ENCODE results near the gene GAL3ST2.

GAL3ST2 gene

GRCh38 chr2:241846406-241846805, 69.8 kb downstream of the GAL3ST2 start:
- no peak for DNase-seq (ENCODE audit: low spot score)
- Histone ChIP-seq H2BK5ac (ENCODE audit: low read length) (no peak overlapping the region), H3K4me2 (ENCODE audit: insufficient read depth, low read length, poor library complexity, severe bottlenecking) (no peak overlapping the region), H3K9me3 (replicated peaks in 1 of 2; ENCODE audit: control insufficient read depth in 2 of 2, insufficient read depth in 1 of 2, low read depth in 1 of 2, low read length in 2 of 2) (no peaks in the 10 kb centered on the region), H3K4me3 (ENCODE audit: low read length in 2 of 2) (no peak overlapping the region), H3K4me1 (ENCODE audit: control insufficient read depth in 2 of 2, insufficient read depth in 1 of 2, low read depth in 1 of 2, low read length in 2 of 2) (peaks cover 0 to 6% of the 10 kb centered on the region in 2 donors), H3K27ac (replicated peaks; ENCODE audit: low read length) (no peak overlapping the region), H2BK12ac (ENCODE audit: low read length) (no peak overlapping the region), H3K36me3 (replicated peaks in 1 of 2; ENCODE audit: control insufficient read depth in 2 of 2, insufficient read depth in 2 of 2, low read length in 2 of 2) (no peaks in the 10 kb centered on the region), H3K4ac (ENCODE audit: low read length) (no peak overlapping the region), H2AFZ (ENCODE audit: low read length) (no peak overlapping the region), H3K79me1 (ENCODE audit: low read depth, low read length) (no peaks in the 10 kb centered on the region), H2AK5ac (ENCODE audit: low read depth, low read length) (no peak overlapping the region), H2BK15ac (ENCODE audit: low read length) (no peak overlapping the region), H3K23ac (ENCODE audit: low read depth, low read length, poor library complexity) (no peak overlapping the region), H4K91ac (ENCODE audit: low read depth, low read length, poor library complexity) (no peak overlapping the region), H3K9ac (ENCODE audit: low read depth, low read length, poor library complexity) (no peak overlapping the region), H3K18ac (ENCODE audit: low read length) (peak overlapping the region; percentile 64), H3K14ac (ENCODE audit: low read length) (no peak overlapping the region), H3K27me3 (ENCODE audit: control insufficient read depth in 3 of 3, insufficient read depth in 3 of 3, low read depth in 1 of 3, low read length in 3 of 3) (peaks cover 0 to 21% (median 17%) of the 10 kb centered on the region in 3 experiments), H2BK120ac (ENCODE audit: low read depth, low read length) (no peak overlapping the region), H4K8ac (ENCODE audit: low read depth, low read length) (no peak overlapping the region)
- no CpG with 5 or more reads among the region's 22 CpGs for WGBS, 2 donors (ENCODE audit: extremely low coverage in 2 of 2, insufficient read length in 2 of 2, insufficient replicate concordance in 1 of 2)

GRCh38 chr2:241848761-241849615, 72.4 kb downstream of the GAL3ST2 start:
- Histone ChIP-seq H3K27ac (replicated peaks; ENCODE audit: low read length) (no peak overlapping the region), H3K23ac (ENCODE audit: low read depth, low read length, poor library complexity) (no peak overlapping the region), H3K36me3 (replicated peaks in 1 of 2; ENCODE audit: control insufficient read depth in 2 of 2, insufficient read depth in 2 of 2, low read length in 2 of 2) (no peaks in the 10 kb centered on the region), H4K8ac (ENCODE audit: low read depth, low read length) (no peak overlapping the region), H2BK15ac (ENCODE audit: low read length) (peak overlapping the region; percentile 58), H2BK5ac (ENCODE audit: low read length) (no peak overlapping the region), H3K4me3 (ENCODE audit: low read length in 2 of 2) (no peak overlapping the region), H2AFZ (ENCODE audit: low read length) (no peak overlapping the region), H2BK120ac (ENCODE audit: low read depth, low read length) (no peak overlapping the region), H3K4ac (ENCODE audit: low read length) (no peak overlapping the region), H3K79me1 (ENCODE audit: low read depth, low read length) (no peaks in the 10 kb centered on the region), H4K91ac (ENCODE audit: low read depth, low read length, poor library complexity) (no peak overlapping the region), H3K14ac (ENCODE audit: low read length) (no peak overlapping the region), H3K9me3 (replicated peaks in 1 of 2; ENCODE audit: control insufficient read depth in 2 of 2, insufficient read depth in 1 of 2, low read depth in 1 of 2, low read length in 2 of 2) (no peaks in the 10 kb centered on the region), H3K27me3 (ENCODE audit: control insufficient read depth in 3 of 3, insufficient read depth in 3 of 3, low read depth in 1 of 3, low read length in 3 of 3) (peaks cover 0 to 28% (median 13%) of the 10 kb centered on the region in 3 experiments), H3K4me2 (ENCODE audit: insufficient read depth, low read length, poor library complexity, severe bottlenecking) (no peak overlapping the region), H2AK5ac (ENCODE audit: low read depth, low read length) (peak overlapping the region; percentile 81), H3K18ac (ENCODE audit: low read length) (peak overlapping the region; percentile 71), H3K9ac (ENCODE audit: low read depth, low read length, poor library complexity) (peak overlapping the region; percentile 21), H2BK12ac (ENCODE audit: low read length) (no peak overlapping the region), H3K4me1 (ENCODE audit: control insufficient read depth in 2 of 2, insufficient read depth in 1 of 2, low read depth in 1 of 2, low read length in 2 of 2) (peaks cover 0 to 9% of the 10 kb centered on the region in 2 donors)
- WGBS, 2 donors (ENCODE audit: extremely low coverage in 2 of 2, insufficient read length in 2 of 2, insufficient replicate concordance in 1 of 2) = no CpG with 5 or more reads among the region's 39 CpGs
- no peak for DNase-seq (ENCODE audit: low spot score)

DNA sequence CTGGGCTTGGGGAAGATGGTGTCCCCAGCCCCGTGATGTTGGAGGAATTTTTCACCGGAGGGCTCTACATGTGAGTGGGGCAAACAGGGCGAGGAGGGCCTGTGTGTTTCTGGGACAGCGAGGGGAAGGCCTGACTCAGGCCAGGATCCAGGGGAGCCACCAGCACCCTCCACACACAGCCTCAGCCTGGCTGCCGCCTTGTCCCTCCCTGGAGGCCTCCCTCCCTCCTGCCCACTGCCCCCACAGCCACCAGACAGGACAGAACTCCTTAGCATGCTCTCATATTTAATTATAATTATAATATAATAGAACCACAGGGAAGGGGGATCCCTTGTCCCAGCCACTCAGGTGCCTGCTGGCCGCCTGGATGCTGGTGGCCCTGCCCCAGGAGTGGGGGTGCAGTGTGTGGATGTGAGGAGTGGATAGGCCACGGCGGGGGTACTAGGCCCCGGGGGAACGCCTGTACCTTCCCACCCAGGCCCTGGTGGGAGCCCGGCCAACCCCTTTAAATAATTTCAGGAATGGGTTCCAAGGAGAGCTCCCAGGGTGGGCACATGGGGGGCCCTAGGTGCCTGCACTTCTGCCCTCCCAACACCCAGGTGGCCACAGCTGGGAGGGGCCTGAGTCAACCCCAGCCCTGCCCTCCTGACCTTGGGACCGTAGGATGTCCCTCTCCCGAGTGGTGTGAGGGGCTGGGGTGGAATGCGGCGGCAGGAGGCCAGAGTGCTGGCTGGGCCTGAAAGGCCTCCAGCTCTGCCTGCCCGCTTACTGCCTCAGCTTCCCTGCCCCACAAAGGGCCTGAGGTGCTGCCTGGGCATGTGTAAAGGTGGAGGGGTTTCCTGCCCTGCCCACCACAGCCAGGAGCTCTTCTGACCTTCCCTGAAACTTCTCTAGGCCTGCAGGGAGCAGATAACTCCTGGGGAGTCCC, 73.3 kb downstream of the GAL3ST2 start:
- no peaks in the 10 kb centered on the region for H3K9me3 ChIP-seq (replicated peaks in 1 of 2; ENCODE audit: control insufficient read depth in 2 of 2, insufficient read depth in 1 of 2, low read depth in 1 of 2, low read length in 2 of 2)
- no peak overlapping the region for H3K27ac ChIP-seq (replicated peaks; ENCODE audit: low read length)
- H3K4me3 ChIP-seq (ENCODE audit: low read length in 2 of 2) = no peak overlapping the region
- no peak for DNase-seq (ENCODE audit: low spot score)
- H2AFZ ChIP-seq (ENCODE audit: low read length) = peak overlapping the region; percentile 22
- no peak overlapping the region for H3K14ac ChIP-seq (ENCODE audit: low read length)
- peak overlapping the region; percentile 58 for H2BK15ac ChIP-seq (ENCODE audit: low read length)
- H2BK120ac ChIP-seq (ENCODE audit: low read depth, low read length) = peak overlapping the region; percentile 41
- WGBS, 2 donors (ENCODE audit: extremely low coverage in 2 of 2, insufficient read length in 2 of 2, insufficient replicate concordance in 1 of 2) = no CpG with 5 or more reads among the region's 16 CpGs
- H3K4me1 ChIP-seq (ENCODE audit: control insufficient read depth in 2 of 2, insufficient read depth in 1 of 2, low read depth in 1 of 2, low read length in 2 of 2) = peaks cover 0 to 8% of the 10 kb centered on the region in 2 donors
- H3K23ac ChIP-seq (ENCODE audit: low read depth, low read length, poor library complexity) = no peak overlapping the region
- peak overlapping the region; percentile 35 for H2BK5ac ChIP-seq (ENCODE audit: low read length)
- H4K91ac ChIP-seq (ENCODE audit: low read depth, low read length, poor library complexity) = no peak overlapping the region
- no peaks in the 10 kb centered on the region for H3K36me3 ChIP-seq (replicated peaks in 1 of 2; ENCODE audit: control insufficient read depth in 2 of 2, insufficient read depth in 2 of 2, low read length in 2 of 2)
- no peaks in the 10 kb centered on the region for H3K79me1 ChIP-seq (ENCODE audit: low read depth, low read length)
- H3K4ac ChIP-seq (ENCODE audit: low read length) = no peak overlapping the region
- peak overlapping the region; percentile 81 for H2AK5ac ChIP-seq (ENCODE audit: low read depth, low read length)
- H2BK12ac ChIP-seq (ENCODE audit: low read length) = no peak overlapping the region
- peaks cover 0 to 23% (median 6%) of the 10 kb centered on the region in 3 experiments for H3K27me3 ChIP-seq (ENCODE audit: control insufficient read depth in 3 of 3, insufficient read depth in 3 of 3, low read depth in 1 of 3, low read length in 3 of 3)
- H3K18ac ChIP-seq (ENCODE audit: low read length) = peak overlapping the region; percentile 87
- H4K8ac ChIP-seq (ENCODE audit: low read depth, low read length) = no peak overlapping the region
- H3K4me2 ChIP-seq (ENCODE audit: insufficient read depth, low read length, poor library complexity, severe bottlenecking) = no peak overlapping the region
- H3K9ac ChIP-seq (ENCODE audit: low read depth, low read length, poor library complexity) = peak overlapping the region; percentile 30

Measured in neuronal stem cell (in vitro differentiated cells).